GM23248 (cell line): Measurements from ENCODE around the gene AFF3.

Source experiments
- EZH2 ChIP-seq: fragments of 200-600 bp; sonication (generic); IDR thresholded peaks from 2 replicates; pipeline ENCODE4 v1.6.1; 2018; ENCODE audit warnings: antibody characterized with exemption, mild to moderate bottlenecking; ENCODE audit not compliant: insufficient read depth, poor library complexity, severe bottlenecking
- EZH2phosphoT487 ChIP-seq: fragments of 200-600 bp; sonication (generic); IDR thresholded peaks from 2 replicates; pipeline ENCODE4 v1.6.1; 2018; ENCODE audit warnings: antibody characterized with exemption, moderate library complexity, mild to moderate bottlenecking, low read depth; ENCODE audit not compliant: insufficient read depth

- no peak for TF ChIP-seq EZH2
- no peak for TF ChIP-seq EZH2phosphoT487
Measured at GRCh38 chr2:99841749-99842148, 300.6 kb downstream of the AFF3 start.
